ENCODE data around the gene HBA1.
"Not testable (repeated sequence)": the region's sequence is repeated elsewhere in the genome, so short reads cannot be mapped to it uniquely, and the experiment has no call there.

HBA1 gene

GRCh38 chr16:175011-175949, 1.2 kb upstream of the HBA1 start:
- no peak for DNase-seq (ENCODE audit: low spot score)

GRCh38 chr16:176006-176405, 474 bp upstream of the HBA1 start:
- DNase-seq (ENCODE audit: low spot score), result not testable (repeated sequence)

- no peak for DNase-seq (ENCODE audit: low spot score)
These were observed 928 bp downstream of the HBA1 start for GRCh38 chr16:177394-177822.

GRCh38 chr16:177981-178667, 1.6 kb downstream of the HBA1 start:
- DNase-seq (ENCODE audit: low spot score), result no peak

DNA sequence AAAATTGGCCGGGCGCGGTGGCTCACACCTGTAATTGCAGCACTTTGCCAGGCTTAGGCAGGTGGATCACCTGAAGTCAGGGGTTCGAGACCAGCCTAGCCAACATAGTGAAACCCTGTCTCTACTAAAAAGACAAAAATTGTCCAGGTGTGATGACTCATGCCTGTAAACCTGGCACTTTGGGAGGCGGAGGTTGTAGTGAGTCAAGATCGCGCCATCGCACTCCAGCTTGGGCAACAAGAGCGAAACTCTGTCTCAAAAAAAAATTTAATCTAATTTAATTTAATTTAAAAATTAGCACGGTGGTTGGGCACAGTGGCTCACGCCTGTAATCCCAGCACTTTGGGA, 2.2 kb downstream of the HBA1 start:
- no peak for DNase-seq (ENCODE audit: low spot score)

DNA sequence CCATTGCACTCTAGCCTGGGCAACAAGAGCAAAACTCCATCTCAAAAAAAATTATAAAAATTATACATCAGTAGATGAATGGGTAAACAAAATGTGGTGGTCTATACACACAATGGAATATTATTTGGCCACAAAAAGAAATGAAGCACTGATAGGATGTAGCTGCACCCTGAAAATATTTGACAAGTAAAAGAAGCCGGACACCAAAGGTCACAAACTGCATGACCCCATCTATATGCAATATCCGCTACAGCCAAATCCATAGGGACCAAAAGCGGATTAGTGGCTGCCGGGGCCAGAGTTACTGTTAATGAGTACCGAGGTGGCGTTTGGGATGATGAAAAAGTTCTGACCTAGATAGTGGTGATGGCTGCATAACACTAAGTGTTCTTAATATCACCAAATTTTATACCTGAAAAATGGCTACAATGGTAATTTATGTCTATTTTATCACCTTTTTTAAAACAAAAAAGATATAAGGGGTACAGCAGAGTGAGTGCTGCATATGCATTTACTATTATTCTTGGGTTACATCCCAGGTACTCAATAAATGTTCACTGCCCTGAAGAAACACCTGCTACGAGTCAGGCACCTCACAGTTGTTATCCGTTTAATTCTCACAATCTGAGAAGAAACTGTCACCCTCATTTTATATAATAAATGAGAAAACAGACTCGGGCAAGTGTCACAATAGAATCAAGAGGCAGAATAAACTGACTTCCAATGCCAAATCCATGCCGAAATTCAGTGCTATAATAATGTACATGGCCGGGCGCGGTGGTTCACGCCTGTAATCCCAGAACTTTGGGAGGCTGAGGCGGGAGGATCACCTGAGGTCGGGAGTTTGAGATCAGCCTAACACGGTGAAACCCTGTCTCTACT, 3.0 kb downstream of the HBA1 start:
- DNase-seq (ENCODE audit: low spot score), result no peak

- DNase-seq (ENCODE audit: low spot score), result peak; percentile 86
These were observed 3.7 kb downstream of the HBA1 start, which contains the start of gene HBQ1 for GRCh38 chr16:180101-180675. Gene HBQ1, plus strand, starts transcription at chr16:180459. Its CDS starts 28 bp downstream, at chr16:180487.

DNA sequence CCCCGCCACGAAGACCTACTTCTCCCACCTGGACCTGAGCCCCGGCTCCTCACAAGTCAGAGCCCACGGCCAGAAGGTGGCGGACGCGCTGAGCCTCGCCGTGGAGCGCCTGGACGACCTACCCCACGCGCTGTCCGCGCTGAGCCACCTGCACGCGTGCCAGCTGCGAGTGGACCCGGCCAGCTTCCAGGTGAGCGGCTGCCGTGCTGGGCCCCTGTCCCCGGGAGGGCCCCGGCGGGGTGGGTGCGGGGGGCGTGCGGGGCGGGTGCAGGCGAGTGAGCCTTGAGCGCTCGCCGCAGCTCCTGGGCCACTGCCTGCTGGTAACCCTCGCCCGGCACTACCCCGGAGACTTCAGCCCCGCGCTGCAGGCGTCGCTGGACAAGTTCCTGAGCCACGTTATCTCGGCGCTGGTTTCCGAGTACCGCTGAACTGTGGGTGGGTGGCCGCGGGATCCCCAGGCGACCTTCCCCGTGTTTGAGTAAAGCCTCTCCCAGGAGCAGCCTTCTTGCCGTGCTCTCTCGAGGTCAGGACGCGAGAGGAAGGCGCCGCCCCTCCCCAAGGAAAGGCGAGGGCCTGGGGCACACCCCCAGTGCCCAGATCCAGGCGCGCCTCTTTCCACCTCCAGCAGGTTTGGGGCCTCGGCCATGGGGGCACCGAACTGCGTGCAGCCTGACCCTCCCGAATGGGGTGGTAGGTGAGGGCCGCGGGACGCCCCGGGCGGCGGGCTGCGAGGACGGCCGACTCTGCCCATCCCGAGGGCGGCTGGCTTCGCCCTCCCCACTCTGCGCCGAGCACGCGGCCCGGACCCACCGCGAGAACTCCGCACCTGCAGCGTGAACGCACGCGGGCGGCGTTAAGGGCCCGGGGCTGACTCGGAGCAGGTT, 4.4 kb downstream of the HBA1 start:
- peak; percentile 95 for DNase-seq (ENCODE audit: low spot score)

DNA sequence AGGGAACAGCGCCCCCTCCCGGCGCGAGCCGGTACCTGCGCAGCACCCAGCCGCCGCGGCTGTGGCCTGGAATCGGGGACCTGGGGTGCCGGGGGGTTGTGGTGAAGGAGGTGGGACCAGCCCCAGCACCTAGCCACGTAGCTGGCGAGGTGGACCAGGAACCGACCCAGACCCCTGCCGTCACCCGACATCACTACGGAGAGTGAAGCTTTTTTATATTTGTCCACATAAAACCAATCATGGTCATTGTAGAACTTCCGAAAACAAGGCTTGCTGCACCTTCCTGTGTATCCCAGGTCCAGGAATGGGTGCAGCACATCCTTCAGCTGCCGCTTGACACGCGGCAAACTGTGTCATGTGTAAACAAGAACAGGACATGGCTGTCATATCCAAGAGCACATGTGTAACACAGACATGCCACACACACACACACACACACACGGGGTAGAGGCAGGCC, 5.1 kb downstream of the HBA1 start:
- no peak for DNase-seq (ENCODE audit: low spot score)

GRCh38 chr16:183005-183404, 6.5 kb downstream of the HBA1 start:
- DNase-seq (ENCODE audit: low spot score), result no peak

GRCh38 chr16:185213-185612, 8.7 kb downstream of the HBA1 start:
- DNase-seq (ENCODE audit: low spot score), result no peak

DNA sequence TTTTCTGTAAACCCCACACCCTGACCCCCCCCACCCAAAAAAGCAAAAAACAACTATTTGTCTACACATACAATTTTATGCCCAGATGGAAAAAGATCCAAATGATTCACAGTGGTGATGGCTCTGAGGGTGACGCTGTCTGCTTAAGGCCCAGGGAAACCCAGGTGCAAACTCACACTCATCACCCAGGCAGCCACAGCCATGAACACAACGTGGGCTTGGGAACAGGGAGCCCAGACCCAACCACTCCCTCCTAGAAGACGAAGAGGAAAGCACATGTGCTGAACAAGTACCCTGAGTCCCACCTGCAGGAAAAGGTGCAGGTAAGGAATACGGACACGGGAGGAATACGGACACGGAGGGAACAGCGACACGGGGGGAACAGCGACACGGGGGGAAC, 9.2 kb downstream of the HBA1 start:
- no peak for DNase-seq (ENCODE audit: low spot score)

GRCh38 chr16:187330-187729, 10.8 kb downstream of the HBA1 start:
- no peak for DNase-seq (ENCODE audit: low spot score)

- DNase-seq (ENCODE audit: low spot score), result peak; percentile 39
These were observed 12.2 kb downstream of the HBA1 start for GRCh38 chr16:188674-189073.

DNA sequence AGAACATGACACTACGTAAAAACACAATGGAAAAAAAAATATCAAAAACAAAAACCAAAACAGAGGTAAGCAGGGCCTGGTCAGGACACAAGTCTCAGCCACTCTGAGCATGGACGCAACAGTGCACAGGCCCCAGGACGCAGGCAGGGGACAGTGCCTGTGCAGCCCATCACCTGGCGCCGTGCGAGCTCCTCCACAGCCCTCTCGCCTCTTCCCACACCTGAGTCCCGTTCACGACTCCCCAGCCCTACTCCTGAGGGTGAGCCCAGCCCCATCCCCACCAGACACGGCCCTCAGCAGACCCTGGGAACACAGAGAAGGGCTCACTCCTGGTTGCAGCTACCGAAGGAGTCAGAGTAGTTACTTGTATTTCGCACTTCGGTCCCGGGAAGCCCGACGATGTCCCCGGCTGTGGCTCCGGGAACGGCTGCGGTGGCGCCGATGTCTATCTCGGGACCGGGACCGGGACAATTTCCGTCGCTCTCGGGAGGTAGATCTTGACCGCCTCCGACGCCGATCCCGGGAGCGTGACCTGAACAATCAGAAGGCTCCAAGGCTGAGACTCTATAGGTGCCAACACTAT, 13.2 kb downstream of the HBA1 start:
- no peak for DNase-seq (ENCODE audit: low spot score)

DNA sequence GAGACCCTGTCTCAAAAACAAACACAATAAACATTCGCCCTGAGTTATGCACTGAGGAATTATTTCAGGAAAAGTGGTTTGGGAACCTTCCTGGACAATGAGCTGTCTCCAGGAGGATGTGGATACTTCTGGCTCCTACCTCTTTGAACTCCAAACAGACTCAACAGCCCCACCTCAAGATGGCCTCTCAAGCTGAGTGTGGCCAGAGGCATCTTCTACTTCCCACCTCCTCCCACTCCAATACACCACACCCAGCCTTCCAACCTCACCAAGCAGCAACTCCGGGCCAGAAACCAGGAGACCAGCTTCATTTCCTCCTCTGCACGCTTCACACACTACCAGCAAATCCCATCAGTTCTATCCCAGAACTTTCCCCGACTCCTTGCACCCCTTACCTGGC, 15.4 kb downstream of the HBA1 start:
- DNase-seq (ENCODE audit: low spot score), result no peak

GRCh38 chr16:192686-193085, 16.2 kb downstream of the HBA1 start:
- no peak for DNase-seq (ENCODE audit: low spot score)

DNA sequence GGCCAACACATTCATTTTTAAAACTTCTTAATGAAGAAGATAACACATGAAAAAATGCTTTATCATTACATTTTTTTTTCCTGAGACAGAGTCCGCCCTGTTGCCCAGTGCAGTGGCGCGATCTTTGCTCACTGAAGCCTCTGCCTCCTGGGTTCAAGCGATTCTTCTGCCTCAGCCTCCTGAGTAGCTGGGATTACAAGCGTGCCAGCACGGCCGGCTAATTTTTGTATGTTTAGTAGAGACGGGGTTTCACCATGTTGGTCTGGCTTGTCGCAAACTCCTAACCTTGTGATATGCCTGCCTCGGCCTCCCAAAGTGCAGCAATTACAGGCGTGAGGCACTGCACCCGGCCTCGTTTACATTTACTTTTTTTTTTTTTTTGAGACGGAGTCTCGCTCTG, 17.0 kb downstream of the HBA1 start:
- no peak for DNase-seq (ENCODE audit: low spot score)

DNA sequence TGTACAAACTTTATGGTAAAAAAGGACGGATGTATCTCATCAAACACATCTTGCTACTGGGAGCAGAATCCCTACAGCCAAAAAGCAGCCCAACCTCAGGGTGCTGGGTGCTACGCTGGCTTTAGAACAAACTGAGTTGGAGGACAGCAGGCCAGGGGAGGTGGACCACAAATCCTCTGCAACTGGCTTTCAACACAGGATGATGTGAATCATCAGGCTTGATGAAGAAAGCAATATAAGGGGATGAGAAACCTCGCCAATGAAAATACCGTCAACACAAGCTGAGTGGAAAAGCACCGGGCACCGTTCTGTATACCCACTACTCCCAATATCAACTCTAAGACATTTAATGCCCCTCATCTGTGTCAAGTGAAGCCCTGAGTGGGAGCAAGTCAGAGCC, 18.0 kb downstream of the HBA1 start:
- DNase-seq (ENCODE audit: low spot score), result no peak

DNA sequence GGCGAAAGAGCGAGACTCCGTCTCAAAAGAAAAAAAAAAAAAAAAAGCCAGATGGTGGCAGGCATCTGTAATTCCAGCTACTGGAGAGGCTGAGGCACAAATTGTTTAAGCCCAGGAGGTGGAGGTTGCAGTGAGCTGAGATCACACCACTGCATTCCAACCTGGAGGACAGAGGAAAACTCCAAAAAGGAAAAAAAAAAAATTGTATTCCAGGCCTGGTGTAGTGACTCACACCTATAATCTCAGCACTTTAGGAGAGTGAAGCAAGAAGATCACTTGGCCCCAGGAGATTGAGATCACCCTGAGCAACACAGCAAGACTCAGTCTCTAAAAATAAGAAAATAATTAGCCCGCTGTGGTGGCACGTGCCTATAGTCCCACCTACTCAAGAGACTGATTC, 23.9 kb downstream of the HBA1 start:
- no peak for DNase-seq (ENCODE audit: low spot score)
